Aorta (tissue), 5 donors: ENCODE results near the gene OPRL1. TPM values are rescaled to one million over a fixed set of nuclear protein-coding genes. Genes with fewer than 3 reads are reported as not detected.

Experiments used
- ATAC-seq: fragments of 200-7000 bp; cut with Tn5 transposase; one replicate; pipeline ENCODE4 v1.9.1; 2022; ENCODE audit warnings: moderate library complexity; ENCODE audit not compliant: low FRiP score
- DNase-seq, 2 donors: peaks; one replicate each; pipeline ENCODE4 v3.0.0-alpha.2; 2020
- H3K27ac ChIP-seq, 2 donors: one replicate each; pipeline ENCODE4 v1.5.1; 2013; ENCODE audit warnings: low read length in 2 of 2, mild to moderate bottlenecking in 2 of 2, moderate library complexity in 2 of 2, control low read depth in 1 of 2, inconsistent platforms in 1 of 2, low read depth in 1 of 2
- H3K27me3 ChIP-seq, 2 donors: one replicate each; pipeline ENCODE4 v1.6.1; 2013; ENCODE audit warnings: control low read depth in 1 of 2, low read length in 1 of 2, mild to moderate bottlenecking in 1 of 2, moderate library complexity in 1 of 2; ENCODE audit not compliant: insufficient read depth in 2 of 2, control insufficient read depth in 1 of 2
- H3K36me3 ChIP-seq, 2 donors: one replicate each; pipeline ENCODE4 v1.6.1; 2013; ENCODE audit warnings: control low read depth in 1 of 2, low read length in 1 of 2, mild to moderate bottlenecking in 1 of 2; ENCODE audit not compliant: insufficient read depth in 2 of 2, control insufficient read depth in 1 of 2
- H3K4me1 ChIP-seq, 2 donors: one replicate each; pipeline ENCODE4 v1.6.1; 2013; ENCODE audit warnings: low read length in 2 of 2, control low read depth in 1 of 2, mild to moderate bottlenecking in 1 of 2, moderate library complexity in 1 of 2; ENCODE audit not compliant: insufficient read depth in 2 of 2, control insufficient read depth in 1 of 2
- H3K4me3 ChIP-seq, 2 donors: one replicate each; pipeline ENCODE4 v1.5.1; 2013; ENCODE audit warnings: low read length in 2 of 2, control low read depth in 1 of 2, mild to moderate bottlenecking in 1 of 2
- H3K9me3 ChIP-seq: one replicate; pipeline ENCODE4 v1.6.1; 2013; ENCODE audit warnings: mild to moderate bottlenecking, low read length; ENCODE audit not compliant: control insufficient read depth
- WGBS, 2 donors: extraction: QIAGEN DNeasy Blood & Tissue Kit; methylation state at CpG; one replicate each; pipeline ENCODE4 v1.1.7; 2013; 5-methylcytosine and 5-hydroxymethylcytosine counted together
- intact Hi-C, 2 donors: fragments of 100-400 bp; cut with DNase I; formaldehyde crosslinking; loops; one replicate each; pipeline versions ENCODE4 v1.14.2 to v1.15.0; 2022
- polyA plus RNA-seq, 2 donors: library from polyadenylated mRNA; stranded (reverse); fragments of 200-250 nt; gene quantifications; one replicate each; pipeline ENCODE4 v1.2.3, GENCODE V29; 2013
- total RNA-seq, 2 donors: library from RNA; stranded (reverse); fragmentation: NEBNext Ultra II Directional; extraction: Animal tissue kit (Norgen Biotek cat#: 25700); gene quantifications; one replicate each; pipeline ENCODE4 v1.2.1, GENCODE V29; 2021
- donor health status: healthy with polysubstance abuse.
- donor health status: Bipolar disorder and iron deficiency.
- donor health status: DM: no; HTN: no; CAD: no.
- donor health status: DM: no; HTN: no; CAD: no.
- donor health status: DM: yes; HTN: yes; CAD: no.

The OPRL1 gene
- total and polyA plus RNA-seq, 4 donors, result 0.72 to 2.9 (median 0.95) TPM

DNA sequence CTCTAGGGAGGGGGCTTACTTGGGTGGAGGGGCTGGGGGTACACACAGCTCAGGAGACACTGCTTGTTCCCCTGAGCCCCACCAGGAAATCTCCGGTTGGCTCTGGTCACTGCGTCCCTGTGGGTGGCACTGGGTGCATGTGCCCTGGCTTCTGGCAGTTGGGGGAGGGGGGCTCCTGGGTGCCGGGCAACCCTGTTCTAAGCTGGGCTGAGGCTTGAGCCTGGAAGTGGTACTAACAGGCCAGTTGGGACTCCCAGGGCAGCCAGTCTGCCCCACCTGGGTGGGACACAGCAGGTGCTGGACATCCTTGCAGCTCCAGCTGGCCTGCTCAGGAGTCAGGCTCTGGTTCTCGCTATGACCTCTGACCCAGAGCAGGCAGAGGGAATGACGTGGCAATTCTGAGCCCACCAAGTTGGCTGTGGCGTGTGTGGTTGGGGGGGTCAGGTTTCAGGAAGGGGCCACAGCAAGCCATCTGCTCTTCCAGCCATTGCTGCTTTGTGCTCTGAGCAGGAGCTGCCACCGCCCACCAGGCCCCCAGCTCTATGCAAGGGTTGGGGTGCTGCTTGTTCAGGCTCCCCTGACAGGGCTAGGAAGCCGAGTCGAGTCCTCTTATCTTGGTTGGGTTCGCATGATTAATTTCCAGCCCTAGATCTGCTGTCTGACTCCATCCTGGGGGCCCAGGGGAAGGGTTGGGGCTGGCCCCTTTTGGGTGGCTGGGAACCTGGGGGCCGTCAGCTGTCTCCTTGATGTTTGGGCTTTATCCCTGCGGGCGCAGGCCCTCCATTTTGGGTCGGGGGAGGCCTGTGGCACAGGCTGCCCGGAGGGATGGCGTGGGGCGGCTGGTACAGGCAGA, 43.3 kb upstream of the OPRL1 start:
- no peak for ATAC-seq
- Histone ChIP-seq H3K9me3 (no peaks in the 10 kb centered on the region), H3K4me1 (no peaks in the 10 kb centered on the region), H3K4me3 (no peak overlapping the region), H3K36me3 (peaks cover 0 to 4% of the 10 kb centered on the region in 2 donors), H3K27me3 (no peaks in the 10 kb centered on the region), H3K27ac (no peak overlapping the region)
- no peak for DNase-seq
- intact Hi-C loops, result no loop called here
- 60 to 62% methylated on average over 17 of the region's 17 CpGs for WGBS, 2 donors

DNA sequence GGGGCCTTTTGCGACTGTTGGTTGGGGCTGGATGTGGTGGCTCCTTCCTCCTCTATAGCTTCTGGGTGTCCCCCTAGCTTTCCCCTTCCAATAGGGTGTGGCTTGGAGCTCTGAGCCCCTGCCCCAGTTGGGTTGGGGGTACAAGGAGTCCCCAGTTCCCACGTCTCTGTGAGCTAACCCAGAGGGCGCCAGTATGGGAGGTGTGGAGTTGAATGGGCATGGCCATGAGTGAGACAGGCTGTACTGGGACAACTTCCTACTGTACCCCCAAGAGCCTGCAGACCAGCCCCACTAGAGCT, 42.7 kb upstream of the OPRL1 start:
- no peaks in the 10 kb centered on the region for H3K4me1 ChIP-seq
- H3K27me3 ChIP-seq, result no peaks in the 10 kb centered on the region
- no peaks in the 10 kb centered on the region for H3K9me3 ChIP-seq
- no peaks in the 10 kb centered on the region for H3K36me3 ChIP-seq
- intact Hi-C loops, result no loop called here
- H3K27ac ChIP-seq, result no peak overlapping the region
- ATAC-seq (no peak), DNase-seq (no peak)
- WGBS, 2 donors, result 67 to 71% methylated on average over 3 of the region's 3 CpGs
- H3K4me3 ChIP-seq, result no peak overlapping the region

DNA sequence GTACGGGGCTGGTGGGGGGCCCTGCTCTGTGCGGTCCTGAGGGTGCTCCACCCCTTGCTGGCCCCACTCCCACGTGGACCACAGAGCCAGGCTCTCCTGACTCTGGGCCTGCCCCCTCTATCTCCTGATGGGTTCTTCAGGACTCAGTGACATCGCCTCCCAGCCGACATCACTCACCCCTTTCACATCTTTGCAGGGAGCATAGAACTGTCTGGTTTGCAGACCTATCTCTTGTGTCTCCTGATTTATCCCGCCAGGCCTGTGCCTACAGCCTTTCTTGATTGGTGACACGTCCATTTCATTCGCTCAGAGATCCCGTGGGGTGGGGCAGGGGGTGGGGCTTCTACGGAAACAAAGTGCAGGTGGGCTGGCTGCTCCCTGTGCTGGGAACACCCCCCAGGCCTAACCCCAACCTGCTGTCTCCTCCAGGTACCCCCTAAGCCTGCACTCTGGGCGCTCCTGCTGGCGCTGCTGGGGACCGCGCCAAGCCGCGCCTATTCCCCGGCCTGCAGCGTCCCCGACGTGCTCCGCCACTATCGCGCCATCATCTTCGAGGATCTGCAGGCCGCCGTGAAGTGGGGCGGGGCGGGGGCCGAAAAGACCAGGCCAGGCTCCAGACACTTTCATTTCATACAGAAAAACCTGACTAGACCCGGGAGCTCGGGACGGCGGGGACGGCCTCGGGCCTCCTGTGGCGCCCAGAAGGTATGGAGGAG, 42.2 kb upstream of the OPRL1 start:
- H3K4me1 ChIP-seq, result no peaks in the 10 kb centered on the region
- no peak for ATAC-seq
- H3K4me3 ChIP-seq, result no peak overlapping the region
- H3K36me3 ChIP-seq, result no peaks in the 10 kb centered on the region
- WGBS, 2 donors, result 8 to 11% methylated on average over 33 to 36 of the region's 36 CpGs
- no peaks in the 10 kb centered on the region for H3K9me3 ChIP-seq
- H3K27me3 ChIP-seq, result no peaks in the 10 kb centered on the region
- DNase-seq, result no peak
- intact Hi-C loops, result loop anchor here in 1 of 2 donors (2.0 kb wide), 1 partner anchor 83 kb away; no protein-coding TSS in a partner anchor
- no peak overlapping the region for H3K27ac ChIP-seq

DNA sequence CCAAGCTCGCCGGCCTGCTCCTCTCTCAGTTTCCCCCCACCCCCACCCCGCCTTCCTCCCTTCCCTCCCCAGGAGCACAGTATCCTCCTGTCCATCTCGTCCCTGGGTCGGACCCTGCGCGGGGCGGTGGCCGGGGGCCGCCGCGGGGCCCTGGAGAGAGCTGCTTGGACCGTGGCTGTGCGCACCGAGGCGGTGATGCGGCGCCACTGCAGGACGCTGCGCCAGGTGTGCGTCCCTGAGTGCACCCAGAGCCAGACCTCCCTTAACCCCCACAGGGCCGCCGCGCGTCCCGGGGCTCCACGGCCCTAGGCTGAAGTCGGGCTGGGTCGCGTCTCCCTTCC, 41.7 kb upstream of the OPRL1 start:
- Histone ChIP-seq H3K4me1 (no peaks in the 10 kb centered on the region), H3K9me3 (no peaks in the 10 kb centered on the region), H3K4me3 (no peak overlapping the region), H3K36me3 (no peaks in the 10 kb centered on the region), H3K27me3 (no peaks in the 10 kb centered on the region), H3K27ac (no peak overlapping the region)
- intact Hi-C loops, result loop anchor here in 1 of 2 donors (2.0 kb wide), 1 partner anchor 83 kb away; no protein-coding TSS in a partner anchor
- WGBS, 2 donors, result 2% methylated on average over 20 to 30 of the region's 30 CpGs
- no peak for ATAC-seq
- no peak for DNase-seq

DNA sequence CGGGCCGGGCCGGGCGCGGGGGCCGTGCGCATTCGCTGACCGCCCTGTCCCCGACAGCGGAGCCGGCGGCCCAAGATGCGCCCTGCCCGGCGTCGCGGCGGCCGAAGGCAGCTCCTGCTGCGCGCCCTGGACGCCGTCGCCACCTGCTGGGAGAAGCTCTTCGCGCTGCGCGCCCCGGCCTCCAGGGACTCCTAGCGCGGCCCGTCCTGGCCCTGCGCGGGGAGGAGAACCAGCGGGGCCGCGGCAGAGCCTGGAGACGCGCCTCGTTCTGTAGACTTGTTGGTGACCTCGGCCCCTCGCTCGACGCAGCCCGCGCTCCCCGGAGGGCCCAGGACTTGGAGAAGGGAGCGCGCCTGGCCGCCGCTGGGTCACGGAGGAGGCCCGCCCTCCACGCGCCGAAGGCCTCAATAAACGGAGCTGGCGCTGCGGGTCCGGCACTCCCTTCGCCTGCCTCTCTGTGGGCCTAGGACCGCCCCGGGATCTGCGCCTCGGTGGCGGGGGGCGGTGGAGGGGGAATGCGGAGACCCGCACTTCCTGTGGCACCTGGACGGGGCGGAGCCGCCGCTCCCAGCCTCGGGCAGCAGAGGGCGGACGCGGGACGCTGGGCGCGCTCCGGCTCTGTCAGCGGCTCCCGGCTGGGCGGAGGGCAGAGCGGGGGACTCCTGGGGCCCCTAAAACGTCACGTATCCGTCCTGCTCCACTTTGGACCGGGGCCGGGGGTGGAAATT, 41.2 kb upstream of the OPRL1 start:
- DNase-seq, result peak; percentile 77 to 92
- 0 to 1% methylated on average over 59 to 91 of the region's 91 CpGs for WGBS, 2 donors
- ATAC-seq, result peak; percentile 88
- Histone ChIP-seq H3K27ac (no peak overlapping the region), H3K4me1 (no peaks in the 10 kb centered on the region), H3K27me3 (no peaks in the 10 kb centered on the region), H3K36me3 (no peaks in the 10 kb centered on the region), H3K4me3 (no peak overlapping the region), H3K9me3 (no peaks in the 10 kb centered on the region)
- intact Hi-C loops, result loop anchor here (1.0 to 2.0 kb wide), 2 partner anchors 82 kb away; no protein-coding TSS in a partner anchor

DNA sequence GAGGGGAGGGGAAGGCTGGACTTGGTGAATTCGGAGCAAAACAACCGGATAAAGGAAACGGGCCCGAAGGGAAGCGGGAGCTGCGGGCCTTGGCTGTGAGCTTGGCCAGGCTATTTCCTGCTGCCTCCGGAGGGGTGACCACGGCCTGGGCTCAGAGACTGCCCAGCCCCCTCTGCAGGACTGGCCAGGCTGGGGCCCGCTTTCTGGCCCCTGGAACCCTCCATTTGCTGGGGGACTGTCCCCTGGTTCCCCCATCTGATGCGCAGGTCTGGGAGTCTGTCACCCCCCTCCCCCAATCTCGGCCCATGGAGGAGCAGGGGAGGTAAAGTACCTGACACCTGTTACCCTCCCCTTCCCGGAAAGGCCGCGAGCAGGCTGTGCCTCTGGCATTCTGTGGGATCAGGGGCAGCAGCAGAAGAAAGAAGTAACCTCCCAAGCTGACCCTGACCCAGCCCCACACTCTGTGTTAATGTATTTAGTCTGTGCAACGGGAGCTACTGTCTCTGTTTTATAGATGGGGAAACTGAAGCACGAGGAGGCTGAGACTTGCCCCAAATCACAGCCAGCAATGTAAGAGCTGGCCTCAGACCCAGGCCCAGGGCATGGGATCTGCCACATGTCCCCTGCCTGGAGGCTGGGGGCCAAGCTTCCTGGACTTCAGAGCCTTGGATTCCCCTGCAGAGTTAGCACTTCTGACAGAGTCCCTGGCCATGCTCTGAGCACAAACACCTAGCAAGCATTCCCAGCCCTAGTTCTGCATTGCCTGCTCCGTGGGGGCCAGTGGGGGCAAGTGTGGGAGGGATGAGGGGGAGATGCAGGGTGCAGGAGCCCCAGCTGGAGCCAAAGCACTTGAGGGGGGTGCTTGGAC, 40.4 kb upstream of the OPRL1 start:
- Histone ChIP-seq H3K27ac (no peak overlapping the region), H3K27me3 (no peaks in the 10 kb centered on the region), H3K9me3 (no peaks in the 10 kb centered on the region), H3K36me3 (no peaks in the 10 kb centered on the region), H3K4me3 (no peak overlapping the region), H3K4me1 (no peaks in the 10 kb centered on the region)
- ATAC-seq, result no peak
- DNase-seq, result no peak
- intact Hi-C loops, result loop anchor here (1.0 to 2.0 kb wide), 2 partner anchors 81 kb away; no protein-coding TSS in a partner anchor
- 14 to 20% methylated on average over 17 of the region's 17 CpGs for WGBS, 2 donors

DNA sequence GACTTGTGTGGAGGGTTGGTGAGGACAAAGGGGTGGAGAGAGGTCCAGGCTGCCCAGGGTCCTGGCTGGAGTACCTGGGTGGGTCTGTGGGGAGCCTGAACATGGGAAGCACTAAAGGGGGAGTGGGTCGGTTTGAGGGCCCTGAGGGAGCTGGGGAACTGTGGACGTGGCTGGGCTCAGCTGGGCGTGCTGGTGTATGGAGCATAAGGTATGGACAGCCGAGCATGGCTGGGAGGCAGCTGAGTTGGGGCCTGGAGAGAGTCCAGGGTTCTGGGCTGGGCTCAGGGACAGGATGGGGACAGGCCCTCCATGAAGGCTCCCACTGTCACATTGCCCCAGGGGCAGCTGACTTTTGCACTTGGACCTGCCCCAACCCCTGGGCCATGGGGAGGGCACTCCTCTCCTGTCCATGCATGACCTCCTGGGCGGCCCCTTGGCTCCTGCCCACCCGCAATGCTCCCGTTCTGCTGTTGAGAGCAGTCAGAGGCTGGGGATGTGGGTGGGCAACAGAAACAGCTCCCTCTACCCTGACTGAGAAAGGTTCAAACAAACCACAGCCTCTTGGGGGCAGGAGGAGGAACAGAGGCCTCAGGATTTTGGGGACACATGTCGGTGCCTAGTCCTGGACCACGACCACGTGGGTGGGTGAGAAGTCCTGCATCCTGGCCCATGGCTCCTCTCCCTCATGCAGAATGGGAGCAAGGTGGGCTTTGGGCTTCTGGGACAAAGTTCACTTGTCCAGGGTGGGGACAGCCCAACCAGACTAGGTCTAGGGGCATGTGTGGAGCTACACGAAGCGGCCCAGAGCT, 39.4 kb upstream of the OPRL1 start:
- no peaks in the 10 kb centered on the region for H3K9me3 ChIP-seq
- no peaks in the 10 kb centered on the region for H3K4me1 ChIP-seq
- intact Hi-C loops, result no loop called here
- no peak for ATAC-seq
- 66 to 67% methylated on average over 12 of the region's 12 CpGs for WGBS, 2 donors
- no peak overlapping the region for H3K4me3 ChIP-seq
- H3K27me3 ChIP-seq, result no peaks in the 10 kb centered on the region
- H3K27ac ChIP-seq, result no peak overlapping the region
- no peaks in the 10 kb centered on the region for H3K36me3 ChIP-seq
- no peak for DNase-seq
